ENCODE measurements around the gene COL4A6.

DNA sequence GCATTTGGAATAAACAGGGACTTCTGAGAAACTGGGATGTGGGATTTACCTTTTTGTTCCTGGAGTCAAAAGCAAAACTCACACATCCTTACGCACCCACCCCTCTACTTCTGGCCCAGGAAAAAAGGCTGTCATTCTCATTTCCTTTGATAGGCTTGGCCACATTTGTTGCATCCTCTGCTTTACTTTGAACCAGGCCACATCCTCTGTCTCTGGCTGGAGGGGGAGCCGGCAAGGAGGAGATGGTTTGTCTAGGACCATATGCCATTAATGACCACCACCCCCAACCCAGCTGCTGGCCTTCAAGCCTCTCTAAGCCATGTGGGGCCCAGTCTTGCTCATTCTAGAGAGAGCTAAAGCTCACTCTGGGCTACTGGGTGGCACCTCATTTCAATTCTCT, 282.1 kb downstream of the COL4A6 start:
- TF ChIP-seq POLR2A (IDR thresholded peaks at IDR 0.05): no peak
- TF ChIP-seq, protein P1, sequence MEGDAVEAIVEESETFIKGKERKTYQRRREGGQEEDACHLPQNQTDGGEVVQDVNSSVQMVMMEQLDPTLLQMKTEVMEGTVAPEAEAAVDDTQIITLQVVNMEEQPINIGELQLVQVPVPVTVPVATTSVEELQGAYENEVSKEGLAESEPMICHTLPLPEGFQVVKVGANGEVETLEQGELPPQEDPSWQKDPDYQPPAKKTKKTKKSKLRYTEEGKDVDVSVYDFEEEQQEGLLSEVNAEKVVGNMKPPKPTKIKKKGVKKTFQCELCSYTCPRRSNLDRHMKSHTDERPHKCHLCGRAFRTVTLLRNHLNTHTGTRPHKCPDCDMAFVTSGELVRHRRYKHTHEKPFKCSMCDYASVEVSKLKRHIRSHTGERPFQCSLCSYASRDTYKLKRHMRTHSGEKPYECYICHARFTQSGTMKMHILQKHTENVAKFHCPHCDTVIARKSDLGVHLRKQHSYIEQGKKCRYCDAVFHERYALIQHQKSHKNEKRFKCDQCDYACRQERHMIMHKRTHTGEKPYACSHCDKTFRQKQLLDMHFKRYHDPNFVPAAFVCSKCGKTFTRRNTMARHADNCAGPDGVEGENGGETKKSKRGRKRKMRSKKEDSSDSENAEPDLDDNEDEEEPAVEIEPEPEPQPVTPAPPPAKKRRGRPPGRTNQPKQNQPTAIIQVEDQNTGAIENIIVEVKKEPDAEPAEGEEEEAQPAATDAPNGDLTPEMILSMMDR (IDR thresholded peaks at IDR 0.05): no peak

All from thyroid gland (tissue), 4 donors.